Activated CD4-positive, CD25-positive, alpha-beta regulatory T cell (primary cell): ENCODE measurements around the gene SSBP2.

Experiments
- DNase-seq, 4 experiments: peaks; one replicate each; lab custom pipeline; 2025; lab: John Stamatoyannopoulos, UW

SSBP2 gene

DNA sequence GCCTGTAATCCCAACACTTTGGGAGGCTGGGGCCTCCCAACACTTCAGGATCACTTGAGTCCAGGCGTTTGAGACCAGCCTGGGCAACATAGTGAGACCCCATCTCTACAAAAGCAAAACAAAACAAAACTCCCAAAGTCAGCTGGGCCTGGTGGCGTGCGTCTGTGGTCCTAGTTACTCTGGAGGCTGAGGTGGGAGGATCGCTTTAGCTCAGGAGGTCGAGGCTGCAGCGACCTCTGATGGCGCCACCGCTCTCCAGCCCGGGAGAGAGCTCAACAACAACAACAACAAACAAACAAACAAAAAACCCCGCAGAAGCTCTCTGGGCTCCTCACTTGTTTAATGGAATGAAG is 357.5 kb downstream of the SSBP2 start:
- no peak for DNase-seq

DNA sequence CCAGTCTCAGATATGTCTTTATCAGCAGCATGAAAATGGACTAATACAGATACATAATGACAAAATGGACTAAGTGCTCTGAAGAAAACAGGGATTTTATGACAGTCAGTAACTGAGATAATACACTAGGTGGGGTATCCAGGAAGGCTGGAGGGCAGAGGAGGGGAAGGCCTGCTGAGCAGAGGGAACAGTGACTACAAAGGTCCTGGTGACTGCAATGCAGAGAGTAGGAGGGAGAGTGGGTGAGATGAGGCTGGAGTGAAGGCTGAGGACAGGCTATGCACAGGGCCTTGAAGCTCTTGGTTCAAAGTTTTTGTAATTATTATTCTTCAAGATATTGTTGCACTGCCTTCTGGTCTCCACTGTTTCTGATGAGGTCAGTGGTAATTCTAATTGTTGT is 361.9 kb downstream of the SSBP2 start:
- no peak for DNase-seq

DNA sequence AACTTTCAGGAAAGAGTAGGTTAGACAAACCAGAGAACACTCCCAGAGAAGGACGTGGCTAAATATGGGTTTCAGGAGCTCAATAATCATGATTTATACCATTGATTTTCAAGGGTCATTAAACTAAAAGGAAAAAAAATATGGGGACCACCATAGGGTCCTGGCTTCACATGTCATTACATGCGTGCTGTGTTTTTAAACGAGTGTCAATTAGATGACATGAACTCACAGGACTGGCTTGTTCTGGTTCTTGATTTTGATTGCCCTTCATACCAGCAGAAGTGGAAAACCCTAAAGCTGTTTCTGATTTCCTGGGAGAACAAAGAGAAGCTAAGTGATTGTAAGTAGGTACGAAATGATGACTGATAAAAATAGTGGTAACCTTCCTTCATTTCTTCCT is 362.7 kb downstream of the SSBP2 start:
- DNase-seq: no peak

DNA sequence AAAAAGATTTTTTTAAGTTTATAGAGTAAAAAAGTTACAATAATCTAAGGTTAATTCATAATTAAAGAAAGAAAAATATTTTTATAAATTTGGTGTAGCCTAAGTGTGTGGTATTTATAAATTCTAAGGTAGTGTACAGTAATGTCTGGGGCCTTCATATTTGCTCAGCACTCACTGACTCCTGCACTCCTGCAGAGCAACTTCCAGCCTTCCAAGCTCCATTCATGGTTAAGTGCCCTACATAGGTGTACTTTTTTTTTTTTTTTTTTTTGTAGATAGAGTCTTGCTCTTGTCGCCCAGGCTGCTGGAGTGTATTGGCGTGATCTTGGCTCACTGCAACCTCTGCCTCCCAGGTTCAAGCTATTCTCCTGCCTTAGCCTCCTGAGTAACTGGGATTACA is 367.0 kb downstream of the SSBP2 start:
- no peak for DNase-seq

DNA sequence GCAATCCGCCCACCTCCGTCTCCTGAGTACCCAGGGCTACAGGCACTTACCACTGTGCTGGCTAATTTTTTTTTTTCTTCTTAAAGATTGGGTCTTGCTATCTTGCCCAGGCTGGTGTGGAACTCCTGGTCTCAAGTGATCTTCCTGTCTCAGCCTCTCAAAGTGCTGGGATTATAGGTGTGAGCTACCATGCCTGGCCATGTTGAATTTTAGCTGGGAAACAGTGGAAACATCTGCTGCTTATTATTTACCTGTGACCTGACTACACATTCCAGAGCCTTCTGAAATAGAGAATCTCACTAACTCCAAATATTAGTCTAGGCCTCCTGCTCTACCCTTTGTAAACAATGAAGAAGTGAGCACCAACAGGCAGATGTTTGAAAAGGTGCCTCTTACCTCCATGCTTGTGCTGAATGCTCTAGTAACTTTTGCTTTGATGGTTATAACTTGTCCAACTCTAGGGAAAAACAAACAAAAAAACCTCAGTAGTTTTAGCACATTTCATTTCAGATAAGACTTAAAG is 379.5 kb downstream of the SSBP2 start:
- DNase-seq: no peak

DNA sequence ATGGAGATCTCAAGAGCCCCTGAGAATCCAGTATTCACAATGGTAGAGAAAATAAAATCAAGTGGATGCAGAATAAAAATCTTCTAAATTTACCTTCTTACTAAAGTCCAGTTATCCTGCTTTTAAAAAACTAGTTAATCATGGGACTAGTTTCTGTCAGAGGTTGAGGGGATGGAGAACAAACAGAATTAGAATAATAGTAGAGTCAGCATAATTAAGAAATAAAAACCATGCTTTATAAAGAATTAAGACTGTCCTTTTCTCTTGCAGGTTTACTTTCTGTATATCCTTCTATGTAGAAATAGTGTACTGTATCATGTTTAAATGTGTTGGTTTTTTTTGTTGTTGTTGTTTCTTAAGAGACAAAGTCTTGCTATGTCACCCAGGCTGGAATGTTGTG is 380.0 kb downstream of the SSBP2 start:
- DNase-seq: no peak

DNA sequence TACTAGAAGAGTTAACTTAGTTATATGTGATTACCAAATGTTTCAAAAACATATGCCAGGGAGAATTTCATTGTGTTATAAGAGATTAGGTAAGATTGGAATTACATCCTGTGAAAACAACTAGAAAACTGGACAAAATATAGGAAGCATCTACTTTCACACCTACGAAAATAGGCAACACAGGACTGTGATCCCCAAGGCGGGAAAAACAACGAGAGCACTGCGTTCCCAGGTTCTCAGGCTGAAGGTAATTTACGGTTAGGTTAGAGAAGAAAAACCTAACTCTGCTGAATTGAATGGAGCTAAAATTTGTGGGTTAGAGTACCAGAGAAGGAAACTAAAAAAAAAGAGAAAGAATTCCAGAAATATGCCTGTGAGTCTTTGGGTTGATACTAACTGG is 385.4 kb downstream of the SSBP2 start:
- no peak for DNase-seq

DNA sequence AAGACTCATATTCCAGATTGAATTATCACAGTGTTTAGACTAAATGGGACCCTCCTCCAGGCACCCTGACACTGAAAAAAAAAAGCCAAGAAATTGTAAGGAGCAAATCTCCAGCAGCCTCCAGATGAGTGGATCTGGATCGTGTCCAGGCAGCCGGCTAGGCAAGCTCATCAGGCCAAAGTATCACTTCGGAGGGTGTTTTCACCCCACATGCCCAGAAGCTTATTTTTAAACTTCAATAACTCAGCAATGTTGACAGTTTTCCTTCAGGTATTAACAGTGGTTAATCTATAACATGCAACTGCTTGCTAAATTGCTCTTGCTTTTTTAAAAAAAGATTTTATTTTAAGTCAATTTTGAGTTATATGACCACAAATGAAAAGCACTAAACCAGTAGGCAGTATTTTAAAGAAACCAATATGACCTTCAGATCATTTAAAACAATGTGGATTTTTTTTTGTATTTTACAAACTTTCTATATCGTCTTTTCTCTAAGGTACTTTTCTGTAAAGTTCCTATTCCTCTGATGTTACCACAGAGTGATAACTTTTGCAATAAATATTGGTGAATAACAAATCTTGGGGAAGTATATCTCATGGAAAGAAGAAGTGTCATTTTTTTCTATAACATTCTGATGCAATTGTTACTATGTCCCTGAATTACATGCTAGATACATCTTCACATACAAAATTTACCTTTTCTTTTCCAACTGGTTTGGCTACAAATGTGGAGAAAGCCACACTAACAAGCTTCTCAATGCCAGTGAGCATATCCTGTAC is 387.6 kb downstream of the SSBP2 start:
- no peak for DNase-seq
